Measurements from ENCODE around the gene TTC1. TPM values are rescaled to one million over a fixed set of nuclear protein-coding genes. Genes with fewer than 3 reads are reported as not detected.

The TTC1 gene
- total and polyA plus RNA-seq, 9 of the 15 experiments (the other 6 are each of a cell fraction or from before 2014, with no cell fraction given), result 51.9 to 173 (median 87.7) TPM

DNA sequence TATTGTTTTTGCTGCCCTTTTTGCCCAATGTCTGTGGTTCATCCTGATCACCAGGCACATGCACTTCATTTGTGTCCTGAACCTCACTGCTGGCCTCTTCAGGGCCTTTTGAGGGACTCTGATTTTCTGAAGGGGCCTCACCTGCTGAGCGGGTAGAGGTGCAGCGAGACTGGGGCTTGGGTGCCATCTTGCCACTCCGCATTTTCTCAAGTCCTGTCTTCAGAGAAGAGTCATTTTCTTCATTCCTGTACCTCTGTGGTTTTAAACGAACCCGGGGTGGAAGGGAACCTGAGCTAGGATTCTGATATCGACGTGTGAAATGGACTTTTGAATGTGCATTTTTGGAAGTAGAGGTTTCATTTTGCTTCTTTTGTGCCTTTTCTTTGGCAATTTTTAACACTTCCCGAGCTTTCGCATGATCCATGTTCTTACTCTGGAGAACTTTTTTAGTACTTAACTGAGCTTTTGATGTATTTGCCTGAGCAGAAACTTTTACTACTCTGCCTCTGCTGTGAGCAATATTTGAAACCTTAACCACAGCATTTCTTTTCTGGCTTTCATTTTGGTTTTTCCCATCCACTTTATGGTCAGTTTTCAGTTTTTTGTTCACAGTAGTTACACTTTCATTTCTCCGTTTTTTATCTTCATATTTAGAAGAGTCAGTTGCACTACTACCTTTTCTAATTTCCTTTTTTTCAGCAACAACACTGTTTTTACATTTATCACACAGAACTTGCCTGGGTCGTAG lies 84.2 kb downstream of the TTC1 start:
- 89% methylated on average over 11 of the region's 11 CpGs for WGBS (ENCODE audit: insufficient coverage, low coverage, missing lambda C conversion rate)
- Histone ChIP-seq H4K20me1 (replicated peaks; ENCODE audit: control insufficient read depth, insufficient read depth, low read length) (no peaks in the 10 kb centered on the region), H3K36me3 (ENCODE audit: control insufficient read depth, insufficient read depth, low read length) (peaks cover 28% of the 10 kb centered on the region; the same call in 2 of the 3 replicates), H3K9me1 (ENCODE audit: control insufficient read depth, insufficient read depth, low read length) (no peaks in the 10 kb centered on the region), H3K9ac (ENCODE audit: insufficient read depth in 1 of 2, low read depth in 2 of 2, low read length in 2 of 2) (no peak overlapping the region), H3K27ac (ENCODE audit: extremely low read depth, low read depth, low read length) (no peak overlapping the region), H3K27me3 (ENCODE audit: control insufficient read depth in 2 of 2, insufficient read depth in 2 of 2, low read length in 2 of 2) (no peaks in the 10 kb centered on the region), H2AFZ (ENCODE audit: low read depth, low read length) (no peak overlapping the region), H3K4me1 (replicated peaks in 1 of 2; ENCODE audit: control insufficient read depth in 2 of 2, insufficient read depth in 2 of 2, low read length in 2 of 2) (no peaks in the 10 kb centered on the region), H3K79me2 (ENCODE audit: control insufficient read depth, insufficient read depth, low read length) (no peaks in the 10 kb centered on the region), H3K9me3 (replicated peaks; ENCODE audit: control insufficient read depth, insufficient read depth, low read depth, low read length) (no peaks in the 10 kb centered on the region), H3K4me3 (no peak overlapping the region), H3K4me2 (ENCODE audit: insufficient read depth, low read length) (no peak overlapping the region)
- DNase-seq (ENCODE audit: extremely low read depth in 1 of 4, low spot score in 3 of 4), result no peak
- in situ Hi-C loops (cut with MboI) (no loop called here), intact Hi-C loops (cut with micrococcal nuclease) (no loop called here)
- BruUV-seq (replicated peaks), result TSS peak; percentile 37
- ATAC-seq, result no peak
- FAIRE-seq, result peak; percentile 35
- CTCF ChIA-PET (ENCODE audit: low intra/inter-chr PET ratio), result no interaction called here
- POLR2A ChIA-PET, result interaction anchor here (1.4 kb wide), 1 partner anchor 13 kb away, joined by 3 read pairs; no protein-coding TSS in a partner anchor
- TF ChIP-seq ZSCAN29 (IDR thresholded peaks at IDR 0.05) (no peak), KDM2B (CRISPR knock-in tag; IDR thresholded peaks at IDR 0.05) (no peak), ZNF778 (CRISPR knock-in tag; IDR thresholded peaks at IDR 0.05) (no peak)
- TF ChIP-seq, protein P1, sequence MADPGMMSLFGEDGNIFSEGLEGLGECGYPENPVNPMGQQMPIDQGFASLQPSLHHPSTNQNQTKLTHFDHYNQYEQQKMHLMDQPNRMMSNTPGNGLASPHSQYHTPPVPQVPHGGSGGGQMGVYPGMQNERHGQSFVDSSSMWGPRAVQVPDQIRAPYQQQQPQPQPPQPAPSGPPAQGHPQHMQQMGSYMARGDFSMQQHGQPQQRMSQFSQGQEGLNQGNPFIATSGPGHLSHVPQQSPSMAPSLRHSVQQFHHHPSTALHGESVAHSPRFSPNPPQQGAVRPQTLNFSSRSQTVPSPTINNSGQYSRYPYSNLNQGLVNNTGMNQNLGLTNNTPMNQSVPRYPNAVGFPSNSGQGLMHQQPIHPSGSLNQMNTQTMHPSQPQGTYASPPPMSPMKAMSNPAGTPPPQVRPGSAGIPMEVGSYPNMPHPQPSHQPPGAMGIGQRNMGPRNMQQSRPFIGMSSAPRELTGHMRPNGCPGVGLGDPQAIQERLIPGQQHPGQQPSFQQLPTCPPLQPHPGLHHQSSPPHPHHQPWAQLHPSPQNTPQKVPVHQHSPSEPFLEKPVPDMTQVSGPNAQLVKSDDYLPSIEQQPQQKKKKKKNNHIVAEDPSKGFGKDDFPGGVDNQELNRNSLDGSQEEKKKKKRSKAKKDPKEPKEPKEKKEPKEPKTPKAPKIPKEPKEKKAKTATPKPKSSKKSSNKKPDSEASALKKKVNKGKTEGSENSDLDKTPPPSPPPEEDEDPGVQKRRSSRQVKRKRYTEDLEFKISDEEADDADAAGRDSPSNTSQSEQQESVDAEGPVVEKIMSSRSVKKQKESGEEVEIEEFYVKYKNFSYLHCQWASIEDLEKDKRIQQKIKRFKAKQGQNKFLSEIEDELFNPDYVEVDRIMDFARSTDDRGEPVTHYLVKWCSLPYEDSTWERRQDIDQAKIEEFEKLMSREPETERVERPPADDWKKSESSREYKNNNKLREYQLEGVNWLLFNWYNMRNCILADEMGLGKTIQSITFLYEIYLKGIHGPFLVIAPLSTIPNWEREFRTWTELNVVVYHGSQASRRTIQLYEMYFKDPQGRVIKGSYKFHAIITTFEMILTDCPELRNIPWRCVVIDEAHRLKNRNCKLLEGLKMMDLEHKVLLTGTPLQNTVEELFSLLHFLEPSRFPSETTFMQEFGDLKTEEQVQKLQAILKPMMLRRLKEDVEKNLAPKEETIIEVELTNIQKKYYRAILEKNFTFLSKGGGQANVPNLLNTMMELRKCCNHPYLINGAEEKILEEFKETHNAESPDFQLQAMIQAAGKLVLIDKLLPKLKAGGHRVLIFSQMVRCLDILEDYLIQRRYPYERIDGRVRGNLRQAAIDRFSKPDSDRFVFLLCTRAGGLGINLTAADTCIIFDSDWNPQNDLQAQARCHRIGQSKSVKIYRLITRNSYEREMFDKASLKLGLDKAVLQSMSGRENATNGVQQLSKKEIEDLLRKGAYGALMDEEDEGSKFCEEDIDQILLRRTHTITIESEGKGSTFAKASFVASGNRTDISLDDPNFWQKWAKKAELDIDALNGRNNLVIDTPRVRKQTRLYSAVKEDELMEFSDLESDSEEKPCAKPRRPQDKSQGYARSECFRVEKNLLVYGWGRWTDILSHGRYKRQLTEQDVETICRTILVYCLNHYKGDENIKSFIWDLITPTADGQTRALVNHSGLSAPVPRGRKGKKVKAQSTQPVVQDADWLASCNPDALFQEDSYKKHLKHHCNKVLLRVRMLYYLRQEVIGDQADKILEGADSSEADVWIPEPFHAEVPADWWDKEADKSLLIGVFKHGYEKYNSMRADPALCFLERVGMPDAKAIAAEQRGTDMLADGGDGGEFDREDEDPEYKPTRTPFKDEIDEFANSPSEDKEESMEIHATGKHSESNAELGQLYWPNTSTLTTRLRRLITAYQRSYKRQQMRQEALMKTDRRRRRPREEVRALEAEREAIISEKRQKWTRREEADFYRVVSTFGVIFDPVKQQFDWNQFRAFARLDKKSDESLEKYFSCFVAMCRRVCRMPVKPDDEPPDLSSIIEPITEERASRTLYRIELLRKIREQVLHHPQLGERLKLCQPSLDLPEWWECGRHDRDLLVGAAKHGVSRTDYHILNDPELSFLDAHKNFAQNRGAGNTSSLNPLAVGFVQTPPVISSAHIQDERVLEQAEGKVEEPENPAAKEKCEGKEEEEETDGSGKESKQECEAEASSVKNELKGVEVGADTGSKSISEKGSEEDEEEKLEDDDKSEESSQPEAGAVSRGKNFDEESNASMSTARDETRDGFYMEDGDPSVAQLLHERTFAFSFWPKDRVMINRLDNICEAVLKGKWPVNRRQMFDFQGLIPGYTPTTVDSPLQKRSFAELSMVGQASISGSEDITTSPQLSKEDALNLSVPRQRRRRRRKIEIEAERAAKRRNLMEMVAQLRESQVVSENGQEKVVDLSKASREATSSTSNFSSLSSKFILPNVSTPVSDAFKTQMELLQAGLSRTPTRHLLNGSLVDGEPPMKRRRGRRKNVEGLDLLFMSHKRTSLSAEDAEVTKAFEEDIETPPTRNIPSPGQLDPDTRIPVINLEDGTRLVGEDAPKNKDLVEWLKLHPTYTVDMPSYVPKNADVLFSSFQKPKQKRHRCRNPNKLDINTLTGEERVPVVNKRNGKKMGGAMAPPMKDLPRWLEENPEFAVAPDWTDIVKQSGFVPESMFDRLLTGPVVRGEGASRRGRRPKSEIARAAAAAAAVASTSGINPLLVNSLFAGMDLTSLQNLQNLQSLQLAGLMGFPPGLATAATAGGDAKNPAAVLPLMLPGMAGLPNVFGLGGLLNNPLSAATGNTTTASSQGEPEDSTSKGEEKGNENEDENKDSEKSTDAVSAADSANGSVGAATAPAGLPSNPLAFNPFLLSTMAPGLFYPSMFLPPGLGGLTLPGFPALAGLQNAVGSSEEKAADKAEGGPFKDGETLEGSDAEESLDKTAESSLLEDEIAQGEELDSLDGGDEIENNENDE (IDR thresholded peaks at IDR 0.05; ENCODE audit: low read depth, low read length), result no peak
- TF ChIP-seq, protein P2, sequence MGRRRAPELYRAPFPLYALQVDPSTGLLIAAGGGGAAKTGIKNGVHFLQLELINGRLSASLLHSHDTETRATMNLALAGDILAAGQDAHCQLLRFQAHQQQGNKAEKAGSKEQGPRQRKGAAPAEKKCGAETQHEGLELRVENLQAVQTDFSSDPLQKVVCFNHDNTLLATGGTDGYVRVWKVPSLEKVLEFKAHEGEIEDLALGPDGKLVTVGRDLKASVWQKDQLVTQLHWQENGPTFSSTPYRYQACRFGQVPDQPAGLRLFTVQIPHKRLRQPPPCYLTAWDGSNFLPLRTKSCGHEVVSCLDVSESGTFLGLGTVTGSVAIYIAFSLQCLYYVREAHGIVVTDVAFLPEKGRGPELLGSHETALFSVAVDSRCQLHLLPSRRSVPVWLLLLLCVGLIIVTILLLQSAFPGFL (CRISPR knock-in tag; IDR thresholded peaks at IDR 0.05), result no peak
- TF ChIP-seq, protein P3, sequence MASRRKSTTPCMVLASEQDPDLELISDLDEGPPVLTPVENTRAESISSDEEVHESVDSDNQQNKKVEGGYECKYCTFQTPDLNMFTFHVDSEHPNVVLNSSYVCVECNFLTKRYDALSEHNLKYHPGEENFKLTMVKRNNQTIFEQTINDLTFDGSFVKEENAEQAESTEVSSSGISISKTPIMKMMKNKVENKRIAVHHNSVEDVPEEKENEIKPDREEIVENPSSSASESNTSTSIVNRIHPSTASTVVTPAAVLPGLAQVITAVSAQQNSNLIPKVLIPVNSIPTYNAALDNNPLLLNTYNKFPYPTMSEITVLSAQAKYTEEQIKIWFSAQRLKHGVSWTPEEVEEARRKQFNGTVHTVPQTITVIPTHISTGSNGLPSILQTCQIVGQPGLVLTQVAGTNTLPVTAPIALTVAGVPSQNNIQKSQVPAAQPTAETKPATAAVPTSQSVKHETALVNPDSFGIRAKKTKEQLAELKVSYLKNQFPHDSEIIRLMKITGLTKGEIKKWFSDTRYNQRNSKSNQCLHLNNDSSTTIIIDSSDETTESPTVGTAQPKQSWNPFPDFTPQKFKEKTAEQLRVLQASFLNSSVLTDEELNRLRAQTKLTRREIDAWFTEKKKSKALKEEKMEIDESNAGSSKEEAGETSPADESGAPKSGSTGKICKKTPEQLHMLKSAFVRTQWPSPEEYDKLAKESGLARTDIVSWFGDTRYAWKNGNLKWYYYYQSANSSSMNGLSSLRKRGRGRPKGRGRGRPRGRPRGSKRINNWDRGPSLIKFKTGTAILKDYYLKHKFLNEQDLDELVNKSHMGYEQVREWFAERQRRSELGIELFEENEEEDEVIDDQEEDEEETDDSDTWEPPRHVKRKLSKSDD (conservative IDR thresholded peaks at IDR 0.05; ENCODE audit: low read length), result no peak

Data from K562 (cell line).